Measurements from ENCODE around the gene ABCA2.
"Not testable (repeated sequence)": the region's sequence is repeated elsewhere in the genome, so short reads cannot be mapped to it uniquely, and the experiment has no call there.

- not testable (repeated sequence) for TF ChIP-seq CTCF, POLR2A (IDR thresholded peaks at IDR 0.05)
Observed at GRCh38 chr9:137033481-137033880, 5.4 kb upstream of the ABCA2 start.
